Measurements from ENCODE around the gene SLC25A34. TPM values are rescaled to one million over a fixed set of nuclear protein-coding genes. Genes with fewer than 3 reads are reported as not detected.
A peak's percentile ranks its signal among the peaks of the same experiment; 100 is the strongest.

Gene SLC25A34
- total RNA-seq, 2 donors from 2014 or later = 1.8 to 3.5 TPM

GRCh38 chr1:15722411-15722810 is 13.6 kb upstream of the SLC25A34 start:
- no peaks in the 10 kb centered on the region for H3K9me3 Mint-ChIP-seq
- no peaks in the 10 kb centered on the region for H3K27me3 ChIP-seq (ENCODE audit: control insufficient read depth, insufficient read depth, low read length, poor library complexity, severe bottlenecking)
- no peaks in the 10 kb centered on the region for H3K9me3 ChIP-seq (ENCODE audit: control insufficient read depth, low read length)
- H3K9ac ChIP-seq (ENCODE audit: extremely low read depth, low read length, poor library complexity, severe bottlenecking) = no peak overlapping the region
- no peak for DNase-seq
- no peaks in the 10 kb centered on the region for H3K4me1 ChIP-seq (ENCODE audit: control insufficient read depth, insufficient read depth, low read length)
- no peak overlapping the region for H3K4me3 ChIP-seq (ENCODE audit: low read length)
- TF ChIP-seq, protein P1, sequence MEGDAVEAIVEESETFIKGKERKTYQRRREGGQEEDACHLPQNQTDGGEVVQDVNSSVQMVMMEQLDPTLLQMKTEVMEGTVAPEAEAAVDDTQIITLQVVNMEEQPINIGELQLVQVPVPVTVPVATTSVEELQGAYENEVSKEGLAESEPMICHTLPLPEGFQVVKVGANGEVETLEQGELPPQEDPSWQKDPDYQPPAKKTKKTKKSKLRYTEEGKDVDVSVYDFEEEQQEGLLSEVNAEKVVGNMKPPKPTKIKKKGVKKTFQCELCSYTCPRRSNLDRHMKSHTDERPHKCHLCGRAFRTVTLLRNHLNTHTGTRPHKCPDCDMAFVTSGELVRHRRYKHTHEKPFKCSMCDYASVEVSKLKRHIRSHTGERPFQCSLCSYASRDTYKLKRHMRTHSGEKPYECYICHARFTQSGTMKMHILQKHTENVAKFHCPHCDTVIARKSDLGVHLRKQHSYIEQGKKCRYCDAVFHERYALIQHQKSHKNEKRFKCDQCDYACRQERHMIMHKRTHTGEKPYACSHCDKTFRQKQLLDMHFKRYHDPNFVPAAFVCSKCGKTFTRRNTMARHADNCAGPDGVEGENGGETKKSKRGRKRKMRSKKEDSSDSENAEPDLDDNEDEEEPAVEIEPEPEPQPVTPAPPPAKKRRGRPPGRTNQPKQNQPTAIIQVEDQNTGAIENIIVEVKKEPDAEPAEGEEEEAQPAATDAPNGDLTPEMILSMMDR (conservative IDR thresholded peaks at IDR 0.05) = no peak
- no peak overlapping the region for H3K4me3 Mint-ChIP-seq
- no peak overlapping the region for H3K27ac Mint-ChIP-seq
- H3K4me1 Mint-ChIP-seq = peaks cover 4% of the 10 kb centered on the region
- H3K27me3 Mint-ChIP-seq (ENCODE audit: insufficient read depth) = no peaks in the 10 kb centered on the region
- 81 to 88% methylated on average over 3 to 4 of the region's 4 CpGs for whole genome bisulfite sequencing, 2 experiments (ENCODE audit: insufficient coverage in 1 of 2, insufficient read length in 1 of 2)
- H3K36me3 ChIP-seq (ENCODE audit: control insufficient read depth, insufficient read depth, low read length) = peaks cover 52% of the 10 kb centered on the region
- H3K36me3 Mint-ChIP-seq (ENCODE audit: low read depth) = peaks cover 43% of the 10 kb centered on the region
- no peak overlapping the region for H3K27ac ChIP-seq (ENCODE audit: low read depth, low read length)

DNA sequence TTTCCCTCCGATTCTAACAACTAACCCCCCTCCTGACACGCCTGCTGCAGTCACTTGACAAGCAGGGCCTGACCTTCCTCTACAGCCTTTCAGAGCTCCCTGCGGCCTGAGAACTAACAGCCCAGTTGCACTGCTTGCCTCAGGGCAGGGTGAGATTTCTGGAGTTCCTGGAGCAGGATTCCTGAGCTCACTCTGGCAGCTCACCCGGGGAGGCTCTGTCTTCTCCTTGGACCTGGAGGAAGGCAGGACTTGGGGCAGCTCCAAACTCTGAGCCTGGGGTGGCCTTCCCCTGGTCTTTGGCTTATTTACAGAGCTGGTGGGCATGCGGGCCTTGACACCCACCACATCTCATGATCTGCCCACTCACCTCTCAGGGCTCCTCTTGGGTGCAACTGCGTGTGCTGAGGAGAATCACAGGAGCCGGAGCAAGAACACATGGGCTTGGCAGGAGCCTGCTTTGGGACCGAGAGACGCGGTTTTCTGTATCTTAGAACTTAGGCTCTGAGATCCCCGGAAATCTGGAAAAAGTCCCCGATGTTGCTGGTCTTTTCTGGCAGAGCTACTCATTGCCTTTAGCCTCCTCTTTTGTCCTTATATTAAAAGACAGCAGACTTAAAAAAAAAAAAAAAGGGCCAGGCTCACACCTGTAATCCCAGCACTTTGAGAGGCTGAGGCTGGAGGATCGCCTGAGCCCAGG is 13.1 kb upstream of the SLC25A34 start:
- peaks cover 4% of the 10 kb centered on the region for H3K4me1 Mint-ChIP-seq
- Histone ChIP-seq H3K4me3 (ENCODE audit: low read length) (no peak overlapping the region), H3K27ac (ENCODE audit: low read depth, low read length) (no peak overlapping the region), H3K9me3 (ENCODE audit: control insufficient read depth, low read length) (no peaks in the 10 kb centered on the region), H3K27me3 (ENCODE audit: control insufficient read depth, insufficient read depth, low read length, poor library complexity, severe bottlenecking) (no peaks in the 10 kb centered on the region), H3K36me3 (ENCODE audit: control insufficient read depth, insufficient read depth, low read length) (peaks cover 50% of the 10 kb centered on the region), H3K9ac (ENCODE audit: extremely low read depth, low read length, poor library complexity, severe bottlenecking) (no peak overlapping the region), H3K4me1 (ENCODE audit: control insufficient read depth, insufficient read depth, low read length) (no peaks in the 10 kb centered on the region)
- DNase-seq = no peak
- H3K27ac Mint-ChIP-seq = peak overlapping the region; percentile 52
- H3K27me3 Mint-ChIP-seq (ENCODE audit: insufficient read depth) = no peaks in the 10 kb centered on the region
- TF ChIP-seq, protein P1 (conservative IDR thresholded peaks at IDR 0.05) = no peak
- 94 to 95% methylated on average over 11 to 13 of the region's 13 CpGs for WGBS, 2 experiments (ENCODE audit: insufficient coverage in 1 of 2, insufficient read length in 1 of 2)
- peaks cover 49% of the 10 kb centered on the region for H3K36me3 Mint-ChIP-seq (ENCODE audit: low read depth)
- no peaks in the 10 kb centered on the region for H3K9me3 Mint-ChIP-seq
- H3K4me3 Mint-ChIP-seq = no peak overlapping the region

GRCh38 chr1:15723631-15724246 is 12.3 kb upstream of the SLC25A34 start:
- Mint-ChIP-seq H3K27ac (no peak overlapping the region), H3K36me3 (ENCODE audit: low read depth) (peaks cover 46% of the 10 kb centered on the region)
- WGBS, 2 experiments (ENCODE audit: insufficient coverage in 1 of 2, insufficient read length in 1 of 2) = 95 to 98% methylated on average over 10 to 20 of the region's 20 CpGs

More at GRCh38 chr1:15723631-15724246, 12.3 kb upstream of the SLC25A34 start:
- Mint-ChIP-seq H3K27me3 (ENCODE audit: insufficient read depth) (no peaks in the 10 kb centered on the region), H3K9me3 (no peaks in the 10 kb centered on the region), H3K4me3 (no peak overlapping the region), H3K4me1 (peaks cover 4% of the 10 kb centered on the region)
- no peak for DNase-seq
- Histone ChIP-seq H3K9ac (ENCODE audit: extremely low read depth, low read length, poor library complexity, severe bottlenecking) (no peak overlapping the region), H3K9me3 (ENCODE audit: control insufficient read depth, low read length) (no peaks in the 10 kb centered on the region), H3K36me3 (ENCODE audit: control insufficient read depth, insufficient read depth, low read length) (peaks cover 49% of the 10 kb centered on the region), H3K27me3 (ENCODE audit: control insufficient read depth, insufficient read depth, low read length, poor library complexity, severe bottlenecking) (no peaks in the 10 kb centered on the region), H3K4me3 (ENCODE audit: low read length) (no peak overlapping the region), H3K27ac (ENCODE audit: low read depth, low read length) (no peak overlapping the region), H3K4me1 (ENCODE audit: control insufficient read depth, insufficient read depth, low read length) (no peaks in the 10 kb centered on the region)
- TF ChIP-seq, protein P1 (conservative IDR thresholded peaks at IDR 0.05) = no peak
